SIG-M5 (cell line): Measurements from ENCODE around the gene CDC45.

ENCODE experiments used
- DNase-seq: peaks from one replicate; lab custom pipeline; 2025; lab: John Stamatoyannopoulos, UW

Gene CDC45

GRCh38 chr22:19448739-19449421 is 30.8 kb upstream of the CDC45 start:
- no peak for DNase-seq

DNA sequence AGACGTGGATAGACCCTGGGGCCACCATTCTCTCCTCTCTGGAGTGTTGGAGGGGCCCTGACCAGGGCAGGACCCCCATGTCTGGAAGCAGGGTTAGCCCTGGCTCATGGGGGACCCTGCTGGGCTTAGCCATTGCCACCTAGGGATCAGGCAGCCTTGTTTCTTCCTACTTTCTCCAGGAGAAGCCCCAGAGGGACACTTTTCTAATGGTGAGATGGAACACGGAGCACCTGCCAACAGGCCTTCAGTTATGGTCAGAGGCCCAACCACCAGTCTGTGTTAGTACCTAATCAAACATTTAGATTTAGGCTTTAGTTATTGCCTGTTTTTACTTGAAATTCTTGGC is 30.3 kb upstream of the CDC45 start:
- no peak for DNase-seq

- DNase-seq = no peak
Measured at GRCh38 chr22:19450363-19451175, 29.2 kb upstream of the CDC45 start.

- DNase-seq = no peak
Measured at GRCh38 chr22:19451570-19451969, 28.1 kb upstream of the CDC45 start.

GRCh38 chr22:19453718-19454117 is 26.0 kb upstream of the CDC45 start:
- DNase-seq = no peak

GRCh38 chr22:19454156-19454555 is 25.6 kb upstream of the CDC45 start:
- no peak for DNase-seq

DNA sequence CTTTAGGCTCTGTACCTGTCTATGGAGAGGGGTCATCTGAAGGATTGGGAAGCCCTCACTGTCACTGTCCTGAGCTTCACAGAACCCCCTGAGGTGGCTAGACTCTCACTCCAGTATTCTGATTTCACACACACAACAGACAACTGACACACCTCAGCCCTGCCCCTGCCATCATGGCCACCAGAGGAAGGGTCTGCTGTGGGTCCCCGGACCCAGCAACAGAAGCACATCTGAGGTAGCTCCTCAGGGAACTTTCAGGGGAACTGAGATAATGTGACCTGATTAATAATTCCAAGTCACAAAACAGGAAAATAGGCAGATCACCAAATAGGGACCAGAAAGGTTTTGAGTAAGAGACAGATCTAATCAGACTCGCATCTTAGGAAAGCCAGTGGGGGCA is 24.7 kb upstream of the CDC45 start:
- DNase-seq = no peak

GRCh38 chr22:19455585-19456370 is 23.9 kb upstream of the CDC45 start:
- DNase-seq = no peak

DNA sequence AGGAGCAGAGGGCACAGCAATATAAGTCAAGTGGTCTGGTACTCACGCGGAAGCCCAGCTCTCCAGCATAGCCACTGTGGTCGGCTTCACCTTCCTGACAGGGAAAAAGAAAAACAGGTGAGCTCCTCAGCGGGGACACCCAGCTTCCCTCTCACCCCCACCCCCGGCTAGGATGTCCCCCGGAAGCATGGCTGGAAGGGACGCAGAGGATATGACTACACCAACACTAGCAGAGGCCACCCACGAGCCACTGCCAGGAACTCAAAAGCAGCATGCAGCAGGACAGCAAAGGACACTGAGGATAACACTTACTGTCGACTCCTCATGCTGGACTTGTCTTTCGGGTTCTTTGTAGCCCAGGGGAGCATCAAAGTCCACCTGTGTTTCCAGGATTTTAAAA is 23.2 kb upstream of the CDC45 start:
- no peak for DNase-seq

GRCh38 chr22:19457828-19458428 is 21.8 kb upstream of the CDC45 start:
- no peak for DNase-seq

- no peak for DNase-seq
Measured at GRCh38 chr22:19460036-19460435, 19.7 kb upstream of the CDC45 start.

- no peak for DNase-seq
Measured at GRCh38 chr22:19461506-19461905, 18.2 kb upstream of the CDC45 start.

- no peak for DNase-seq
Measured at GRCh38 chr22:19463008-19463407, 16.7 kb upstream of the CDC45 start.

GRCh38 chr22:19463491-19464469 is 15.9 kb upstream of the CDC45 start:
- no peak for DNase-seq

DNA sequence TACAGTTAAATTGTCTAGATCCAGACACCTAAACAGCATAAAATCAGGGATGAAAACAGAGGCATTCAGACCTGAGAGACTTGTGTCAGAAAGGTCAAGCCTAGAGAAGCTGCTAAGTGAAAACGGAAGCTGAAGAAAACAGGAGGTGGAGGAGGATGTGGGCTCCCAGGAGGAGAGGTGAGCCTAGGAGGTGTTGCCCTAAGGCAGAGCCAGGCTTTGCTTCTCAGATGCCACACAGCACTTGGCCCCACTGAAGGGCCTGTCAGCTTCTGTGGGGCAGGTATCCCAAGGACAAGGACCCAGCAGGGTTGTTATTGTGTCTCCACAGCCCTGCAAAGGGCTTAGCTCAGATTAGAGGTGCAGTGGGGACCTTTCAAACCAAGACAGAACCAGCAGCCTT is 15.2 kb upstream of the CDC45 start:
- DNase-seq = no peak

DNA sequence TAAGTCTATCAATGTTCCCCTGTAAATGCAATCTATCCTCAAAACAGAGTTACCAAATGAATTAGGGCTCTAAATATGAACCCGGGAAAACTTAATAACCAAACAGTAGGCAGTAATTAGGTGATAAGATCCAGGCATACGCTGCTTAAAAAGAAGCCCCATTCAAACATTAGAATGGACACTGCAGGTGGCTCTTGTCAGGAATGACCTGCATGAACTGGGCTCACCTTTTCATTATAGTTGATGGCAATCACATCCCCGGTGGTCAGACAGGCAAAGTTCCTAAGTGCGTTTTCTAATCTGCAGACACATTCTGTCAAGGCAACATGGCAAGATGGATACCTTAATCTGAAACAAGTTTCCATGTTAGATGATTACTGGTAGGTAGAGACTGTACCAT is 14.7 kb upstream of the CDC45 start:
- DNase-seq = no peak

GRCh38 chr22:19466126-19466716 is 13.5 kb upstream of the CDC45 start:
- DNase-seq = no peak

DNA sequence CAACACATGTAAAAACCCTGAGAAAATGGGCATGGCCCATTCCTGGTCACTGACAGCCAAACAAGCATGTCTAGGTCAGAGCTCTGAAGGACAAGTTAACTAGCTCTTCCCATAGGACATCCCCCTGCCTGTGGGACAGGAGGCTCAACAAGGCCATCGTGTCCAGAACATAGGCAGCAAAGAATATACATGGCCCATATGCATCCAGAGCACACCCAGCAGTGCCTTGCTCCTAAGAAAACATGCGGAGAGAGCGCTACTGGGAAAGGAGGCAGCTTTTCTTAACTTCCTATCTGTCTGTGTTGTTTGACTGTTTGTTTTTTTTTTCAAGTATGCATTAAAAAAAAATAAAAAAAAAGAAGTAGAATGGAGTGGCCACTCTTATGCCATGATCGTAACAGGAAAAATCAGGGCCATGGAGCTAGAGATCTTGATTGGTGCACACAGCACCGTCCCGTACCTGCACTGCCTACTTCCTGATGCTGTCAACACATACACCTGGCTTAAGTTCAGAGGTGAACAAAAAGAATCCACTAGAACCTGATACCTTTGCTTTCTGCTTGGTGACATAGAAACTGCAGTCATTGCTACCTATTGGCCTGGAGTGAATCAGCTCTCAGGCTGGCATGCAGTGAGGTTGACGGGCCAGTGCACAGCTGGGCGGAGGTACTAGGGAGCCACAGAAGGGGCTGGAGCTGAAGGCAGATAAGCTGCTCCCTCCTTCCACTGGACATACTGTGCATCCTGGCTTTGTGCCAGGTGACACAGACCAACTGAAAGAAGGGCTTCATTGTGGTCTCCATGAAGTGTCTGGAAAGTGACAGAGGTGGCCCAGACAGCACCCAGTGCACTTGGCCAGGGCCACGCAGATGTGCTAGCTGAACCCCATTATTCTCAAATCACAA is 12.6 kb upstream of the CDC45 start:
- no peak for DNase-seq

DNA sequence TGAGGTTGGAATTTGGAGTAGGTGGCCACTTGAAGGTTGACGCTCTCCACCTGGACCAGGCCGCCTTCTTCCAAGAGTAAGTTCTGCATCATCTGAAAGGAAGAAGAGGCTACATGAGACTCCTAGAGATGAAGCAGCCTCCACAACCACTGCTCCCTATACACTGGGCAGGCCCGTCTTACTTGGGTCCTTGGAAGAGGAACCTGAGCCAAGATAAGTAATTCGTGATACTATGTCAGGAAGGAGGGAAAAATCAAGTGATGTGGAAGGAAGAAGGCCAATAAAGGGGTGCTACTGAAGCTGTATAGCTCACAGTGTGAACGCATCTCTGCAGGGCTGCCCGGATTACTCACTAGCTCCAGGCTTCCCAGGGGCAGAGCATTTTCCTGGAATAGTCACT is 11.8 kb upstream of the CDC45 start:
- DNase-seq = no peak

DNA sequence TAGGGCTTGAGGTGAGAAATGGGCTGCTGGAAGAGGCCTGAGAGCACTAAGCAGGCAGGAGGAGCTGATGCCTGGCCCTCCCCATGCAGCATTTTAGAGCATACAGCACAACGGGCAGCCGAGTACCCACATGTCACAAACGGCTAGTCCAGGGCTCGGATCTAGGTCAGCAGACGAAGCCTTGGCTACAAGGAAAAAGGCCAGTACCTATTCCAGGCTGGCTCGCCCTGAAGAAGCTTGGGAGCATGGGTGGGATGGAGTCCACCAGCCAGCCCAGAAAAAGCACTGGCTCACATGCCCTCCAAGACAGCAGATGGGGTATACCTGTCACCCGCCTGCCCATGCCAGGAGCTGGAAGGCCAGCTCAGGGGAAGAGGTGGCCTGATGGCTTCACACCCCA is 10.3 kb upstream of the CDC45 start:
- DNase-seq = no peak
